Inflammatory macrophage treated with lipopolysaccharide for 1 hour (primary cell): ENCODE measurements around the gene CAMKV.
"Not testable (repeated sequence)": the region's sequence is repeated elsewhere in the genome, so short reads cannot be mapped to it uniquely, and the experiment has no call there.

Experiments used
- DNase-seq, 2 donors: peaks; one replicate each; pipeline ENCODE4 v3.0.0-alpha.2; 2020 to 2022

Gene CAMKV, protein sequence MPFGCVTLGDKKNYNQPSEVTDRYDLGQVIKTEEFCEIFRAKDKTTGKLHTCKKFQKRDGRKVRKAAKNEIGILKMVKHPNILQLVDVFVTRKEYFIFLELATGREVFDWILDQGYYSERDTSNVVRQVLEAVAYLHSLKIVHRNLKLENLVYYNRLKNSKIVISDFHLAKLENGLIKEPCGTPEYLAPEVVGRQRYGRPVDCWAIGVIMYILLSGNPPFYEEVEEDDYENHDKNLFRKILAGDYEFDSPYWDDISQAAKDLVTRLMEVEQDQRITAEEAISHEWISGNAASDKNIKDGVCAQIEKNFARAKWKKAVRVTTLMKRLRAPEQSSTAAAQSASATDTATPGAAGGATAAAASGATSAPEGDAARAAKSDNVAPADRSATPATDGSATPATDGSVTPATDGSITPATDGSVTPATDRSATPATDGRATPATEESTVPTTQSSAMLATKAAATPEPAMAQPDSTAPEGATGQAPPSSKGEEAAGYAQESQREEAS

GRCh38 chr3:49869525-49870126 lies at the start of gene CAMKV:
Gene CAMKV, minus strand, starts transcription at chr3:49869906. Its CDS starts 7,518 bp downstream, at chr3:49862388.
- no peak for DNase-seq

GRCh38 chr3:49917806-49918590 lies 48.3 kb upstream of the CAMKV start:
- DNase-seq, result peak; percentile 46 to 50

DNA sequence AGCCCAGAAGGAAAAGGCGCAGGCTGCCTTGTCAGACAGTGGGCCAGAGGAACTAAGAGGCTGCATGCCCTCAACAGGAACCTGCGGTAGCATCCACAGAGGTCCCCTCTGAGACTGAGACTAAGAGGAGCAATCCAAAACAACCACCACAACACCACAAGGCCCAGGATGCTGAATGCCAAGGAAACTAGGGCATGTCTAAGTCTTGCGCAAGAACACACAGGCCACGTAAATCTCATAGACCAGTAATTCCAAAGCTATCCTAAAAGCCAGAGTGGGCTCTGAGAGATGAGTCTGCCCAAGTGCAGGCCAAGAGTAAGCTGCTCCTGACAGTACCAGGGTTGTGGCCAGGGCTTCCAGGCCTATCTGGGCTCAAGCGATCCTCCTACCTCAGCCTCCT lies 47.0 kb upstream of the CAMKV start:
- no peak for DNase-seq

DNA sequence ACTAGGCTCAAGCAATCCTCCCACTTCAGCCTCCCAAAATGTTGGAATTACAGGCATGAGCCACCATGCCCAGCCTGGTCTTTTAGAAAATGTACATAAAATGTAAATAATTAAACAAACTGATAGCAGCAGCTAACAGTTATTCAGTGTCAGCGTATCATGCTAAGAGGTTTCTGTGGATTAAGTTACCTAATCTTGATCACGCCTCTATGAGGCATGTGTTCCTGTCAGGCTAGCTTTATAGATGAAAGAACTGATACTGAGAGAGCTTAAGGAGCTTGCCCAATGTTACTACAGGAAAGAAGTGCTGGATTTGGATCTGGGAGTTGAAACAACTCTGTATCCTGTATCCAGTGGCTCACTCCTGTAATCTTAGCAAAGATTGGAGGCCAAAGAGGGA lies 45.2 kb upstream of the CAMKV start:
- peak in 1 of 2 donors; percentile 22 for DNase-seq

GRCh38 chr3:49912881-49913281 lies 43.2 kb upstream of the CAMKV start:
- no peak for DNase-seq

GRCh38 chr3:49911611-49912010 lies 41.9 kb upstream of the CAMKV start:
- no peak for DNase-seq

- DNase-seq, result no peak
Observed at GRCh38 chr3:49911124-49911420, 41.4 kb upstream of the CAMKV start.

DNA sequence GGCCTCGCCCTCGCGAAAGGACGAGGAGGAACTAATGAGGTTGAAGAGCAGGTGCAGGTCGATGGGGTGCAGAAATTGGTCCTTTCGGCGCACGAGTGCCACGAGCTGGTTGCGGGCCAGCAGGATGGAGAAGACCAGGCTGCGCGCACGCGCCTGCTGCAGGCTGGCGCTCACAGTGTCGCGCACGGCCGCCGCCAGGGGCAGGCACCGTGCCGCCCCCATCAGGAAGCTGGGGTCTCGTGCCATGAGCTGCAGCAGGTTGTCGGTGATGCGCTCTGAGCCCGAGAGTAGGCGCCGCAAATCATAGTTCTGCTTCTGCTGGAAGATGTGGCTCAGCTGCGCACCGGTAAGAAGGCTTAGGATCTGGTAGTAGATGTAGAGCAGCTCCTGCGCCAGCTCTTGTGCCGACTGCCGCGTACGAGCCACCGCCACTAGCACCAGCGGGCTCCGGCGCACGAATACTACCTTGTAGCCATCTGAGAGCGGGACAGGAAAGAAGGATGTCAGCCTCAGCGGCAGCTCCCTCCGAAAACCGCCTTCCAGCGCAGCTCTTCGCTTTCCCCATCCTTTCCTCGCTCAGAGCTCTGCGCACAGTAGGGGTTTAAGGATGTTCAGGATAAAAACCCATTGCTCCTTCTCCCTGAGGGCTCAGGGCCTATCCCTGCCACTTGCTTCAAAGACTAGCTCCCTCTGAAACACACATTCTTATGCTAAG lies 40.9 kb upstream of the CAMKV start:
- DNase-seq, result no peak

DNA sequence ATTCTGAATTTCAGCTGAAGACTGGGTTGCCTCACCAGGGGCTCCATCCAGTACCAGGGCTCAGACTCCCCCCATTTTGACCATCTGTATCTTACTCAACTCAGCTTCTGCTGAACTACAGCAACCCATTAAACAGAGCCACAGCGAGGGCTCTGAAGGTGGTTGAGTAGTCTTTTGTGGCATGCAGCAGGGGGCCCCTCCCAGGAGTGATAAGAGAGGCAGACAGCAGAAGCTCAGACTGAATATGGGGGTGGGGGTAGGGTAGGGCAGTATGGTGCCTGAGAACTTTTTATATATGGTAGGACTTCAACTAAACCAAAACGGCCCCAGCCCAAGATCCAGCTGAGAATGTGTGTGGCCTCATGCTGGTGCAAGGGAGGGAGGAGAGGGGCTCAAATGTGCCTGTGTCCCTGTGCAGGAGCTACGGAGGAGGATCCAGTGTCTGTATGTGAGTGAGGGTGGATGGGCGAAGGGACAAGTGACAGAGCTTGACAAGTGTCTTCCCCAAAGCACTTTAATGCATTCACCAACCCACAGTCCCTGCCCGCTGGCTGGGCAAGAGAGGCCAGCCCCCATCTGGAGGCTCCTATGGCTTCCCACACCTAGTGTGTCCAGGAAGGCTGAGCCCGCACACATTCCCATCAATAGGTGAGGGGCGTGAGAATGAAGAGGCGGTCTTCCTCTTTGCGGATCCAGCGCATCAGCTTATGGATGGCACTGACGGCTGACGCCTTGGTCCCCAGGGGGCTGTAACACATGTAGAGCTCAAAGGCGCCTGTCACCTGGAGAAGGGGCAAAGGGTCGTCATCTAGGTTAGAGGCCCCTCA lies 38.9 kb upstream of the CAMKV start:
- no peak for DNase-seq

- DNase-seq, result peak; percentile 59 to 68
Observed at GRCh38 chr3:49906073-49906743, 36.5 kb upstream of the CAMKV start.

GRCh38 chr3:49904448-49904847 lies 34.7 kb upstream of the CAMKV start:
- DNase-seq, result not testable (repeated sequence)

GRCh38 chr3:49903451-49904424 lies 34.0 kb upstream of the CAMKV start, which contains the start of gene MST1R:
Gene MST1R, minus strand, starts transcription at chr3:49903873. Its CDS starts 264 bp downstream, at chr3:49903609.
- DNase-seq, result peak; percentile 33 to 55

DNA sequence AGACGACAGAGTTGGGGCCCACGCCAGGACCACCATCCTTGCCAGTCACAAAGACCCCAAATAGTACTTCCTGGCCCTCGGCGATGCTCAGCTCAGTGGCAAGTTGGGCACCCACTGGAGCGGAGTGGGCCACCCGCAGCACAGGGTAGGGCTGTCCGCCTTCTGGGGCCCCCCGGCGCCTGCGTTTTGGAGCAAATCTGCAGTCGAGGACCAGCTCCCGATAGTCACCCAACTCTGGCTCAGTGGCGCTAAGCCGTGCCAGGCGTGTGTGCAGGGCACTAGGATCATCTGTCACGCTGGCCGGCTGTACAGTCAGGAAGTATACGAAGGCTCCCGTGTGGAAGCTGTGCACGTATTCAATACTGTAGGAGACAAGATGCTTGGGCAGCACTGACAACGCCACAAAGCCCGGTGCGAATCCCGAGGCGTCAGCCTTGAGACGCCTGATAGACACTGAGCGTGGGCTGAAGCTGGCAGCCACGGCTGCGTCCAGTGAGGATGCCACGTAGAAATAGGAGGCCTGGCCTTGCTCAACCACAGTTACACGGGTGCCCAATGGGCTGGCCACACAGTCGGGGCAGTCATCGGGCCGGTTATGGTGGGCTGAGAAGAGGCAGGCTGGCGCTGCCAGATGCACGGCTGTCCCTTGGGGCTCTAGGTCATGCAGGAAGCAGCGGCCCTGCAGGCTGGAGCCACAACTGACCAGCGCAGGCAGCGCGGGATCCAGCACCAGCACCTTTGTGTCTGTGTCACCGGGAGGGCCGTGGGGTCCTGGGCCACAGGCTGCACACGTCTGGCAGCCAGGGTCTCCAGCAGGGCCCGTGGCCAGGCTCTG lies 33.0 kb upstream of the CAMKV start:
- DNase-seq, result no peak

- peak in 1 of 2 donors; percentile 58 for DNase-seq
Observed at GRCh38 chr3:49901366-49902339, 31.9 kb upstream of the CAMKV start.

DNA sequence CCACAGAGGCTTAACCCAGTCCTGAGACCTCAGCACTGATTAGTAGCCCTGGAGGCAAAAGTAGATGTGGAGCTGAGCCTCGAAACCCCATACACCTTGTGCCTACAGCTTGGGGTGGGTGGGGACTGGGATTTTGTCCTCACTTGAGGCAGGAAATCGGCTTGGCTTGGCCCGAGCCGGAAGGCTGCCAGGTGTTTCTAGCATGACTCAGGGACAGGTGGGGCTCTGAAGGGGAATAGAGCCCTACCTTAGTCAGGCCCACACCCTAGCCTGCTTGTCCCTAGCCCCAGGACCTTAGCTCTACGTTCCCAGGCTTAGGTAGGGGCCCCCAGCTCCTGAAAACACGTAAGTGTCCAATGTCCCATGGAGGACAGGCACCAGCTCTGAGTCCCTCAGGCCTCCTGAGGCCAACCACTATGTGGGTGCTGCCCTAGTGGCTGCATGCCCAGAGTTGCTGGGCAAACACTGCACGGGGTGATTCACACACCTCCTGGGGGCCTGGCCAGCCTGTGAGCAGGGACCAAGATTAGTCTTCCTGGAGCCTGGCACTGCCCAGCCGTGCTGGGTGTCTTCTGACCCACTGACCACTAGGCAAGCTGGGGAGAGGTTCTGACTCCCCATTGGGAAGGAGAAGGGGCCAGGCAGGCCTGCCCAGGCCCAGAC lies 30.9 kb upstream of the CAMKV start:
- DNase-seq, result no peak

GRCh38 chr3:49899815-49900214 lies 30.1 kb upstream of the CAMKV start:
- no peak for DNase-seq

DNA sequence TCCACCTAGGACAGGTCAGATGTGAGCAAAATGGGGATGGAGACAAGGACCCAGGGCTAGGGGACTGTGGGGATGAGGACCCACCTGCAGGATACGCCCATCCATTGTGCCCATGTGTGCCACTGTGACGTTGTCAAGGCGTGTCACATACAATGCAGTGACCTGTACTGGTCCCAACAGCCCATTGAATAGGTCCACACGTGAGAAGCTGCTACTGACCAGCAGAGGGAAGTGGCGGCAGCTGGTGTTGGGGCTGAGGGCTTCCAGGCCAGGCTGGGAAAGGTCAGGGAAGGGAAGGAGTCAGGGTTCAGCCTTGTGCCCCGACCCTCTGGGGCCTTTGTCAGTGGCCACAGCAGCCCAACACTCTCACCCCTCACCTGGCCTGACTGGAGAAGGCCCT lies 29.3 kb upstream of the CAMKV start:
- DNase-seq, result no peak
